Upper lobe of right lung (tissue), 1 donor: Measurements from ENCODE around the gene TOP3A. TPM values are rescaled to one million over a fixed set of nuclear protein-coding genes. Genes with fewer than 3 reads are reported as not detected.

Source experiments
- ATAC-seq: fragments of 200-7000 bp; cut with Tn5 transposase; one replicate; pipeline ENCODE4 v1.9.1; 2020; ENCODE audit warnings: mild to moderate bottlenecking, moderate library complexity
- DNase-seq: peaks from one replicate; pipeline ENCODE4 v3.0.0-alpha.2; 2020
- H3K27ac ChIP-seq: fragments of 200-600 bp; one replicate; pipeline ENCODE4 v1.8.0; 2022
- H3K27me3 ChIP-seq: fragments of 200-600 bp; one replicate; pipeline ENCODE4 v1.8.0; 2022; ENCODE audit warnings: mild to moderate bottlenecking
- H3K36me3 ChIP-seq: fragments of 200-600 bp; one replicate; pipeline ENCODE4 v1.8.0; 2022
- H3K4me1 ChIP-seq: fragments of 200-600 bp; one replicate; pipeline ENCODE4 v1.8.0; 2022
- H3K4me3 ChIP-seq: fragments of 200-600 bp; one replicate; pipeline ENCODE4 v1.8.0; 2022; ENCODE audit warnings: mild to moderate bottlenecking
- H3K9me3 ChIP-seq: fragments of 200-600 bp; one replicate; pipeline ENCODE4 v1.8.0; 2022
- intact Hi-C: fragments of 100-400 bp; cut with DNase I; formaldehyde crosslinking; loops from one replicate; pipeline ENCODE4 v1.11.0; 2022
- total RNA-seq: library from RNA; stranded (reverse); fragmentation: NEBNext Ultra II Directional; extraction: Animal tissue kit (Norgen Biotek cat#: 25700); gene quantifications from one replicate; pipeline ENCODE4 v1.2.1, GENCODE V29; 2021
- TF ChIP-seq, protein P1 (sequence below): fragments of 200-600 bp; IDR thresholded peaks from one replicate; pipeline ENCODE4 v1.8.0; 2022; ENCODE audit warnings: antibody characterized with exemption
- donor health status: DM: no; HTN: yes; CAD: no; lungs with severe emphysema.

The TOP3A gene
- total RNA-seq, 1 donor from 2014 or later = 29.5 TPM

DNA sequence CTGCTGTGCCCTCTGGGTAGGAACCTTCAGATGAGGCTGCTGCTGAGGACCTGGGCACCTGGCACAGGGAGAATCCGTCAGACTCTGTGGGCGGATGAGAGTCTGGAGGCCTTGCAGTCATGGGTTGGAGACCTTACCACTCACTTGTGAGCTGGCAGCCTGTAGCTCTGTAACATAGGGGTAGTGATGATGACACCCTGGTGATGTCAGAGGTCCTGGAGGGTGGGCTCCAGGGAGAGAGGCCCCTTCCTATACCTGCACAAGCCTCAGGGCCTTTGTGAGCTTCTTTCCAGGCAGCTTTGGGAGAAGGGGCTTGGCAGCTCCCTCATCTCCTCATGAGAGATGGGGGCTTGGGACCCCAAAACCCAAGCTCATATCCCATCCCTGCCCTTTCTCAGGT lies 52.7 kb downstream of the TOP3A start:
- Histone ChIP-seq H3K4me1 (peaks cover 32% of the 10 kb centered on the region), H3K4me3 (peak overlapping the region; percentile 86), H3K9me3 (no peaks in the 10 kb centered on the region), H3K36me3 (peaks cover 32% of the 10 kb centered on the region), H3K27me3 (no peaks in the 10 kb centered on the region), H3K27ac (peak overlapping the region; percentile 93)
- ATAC-seq (no peak), DNase-seq (no peak)
- intact Hi-C loops = no loop called here
- TF ChIP-seq, protein P1, sequence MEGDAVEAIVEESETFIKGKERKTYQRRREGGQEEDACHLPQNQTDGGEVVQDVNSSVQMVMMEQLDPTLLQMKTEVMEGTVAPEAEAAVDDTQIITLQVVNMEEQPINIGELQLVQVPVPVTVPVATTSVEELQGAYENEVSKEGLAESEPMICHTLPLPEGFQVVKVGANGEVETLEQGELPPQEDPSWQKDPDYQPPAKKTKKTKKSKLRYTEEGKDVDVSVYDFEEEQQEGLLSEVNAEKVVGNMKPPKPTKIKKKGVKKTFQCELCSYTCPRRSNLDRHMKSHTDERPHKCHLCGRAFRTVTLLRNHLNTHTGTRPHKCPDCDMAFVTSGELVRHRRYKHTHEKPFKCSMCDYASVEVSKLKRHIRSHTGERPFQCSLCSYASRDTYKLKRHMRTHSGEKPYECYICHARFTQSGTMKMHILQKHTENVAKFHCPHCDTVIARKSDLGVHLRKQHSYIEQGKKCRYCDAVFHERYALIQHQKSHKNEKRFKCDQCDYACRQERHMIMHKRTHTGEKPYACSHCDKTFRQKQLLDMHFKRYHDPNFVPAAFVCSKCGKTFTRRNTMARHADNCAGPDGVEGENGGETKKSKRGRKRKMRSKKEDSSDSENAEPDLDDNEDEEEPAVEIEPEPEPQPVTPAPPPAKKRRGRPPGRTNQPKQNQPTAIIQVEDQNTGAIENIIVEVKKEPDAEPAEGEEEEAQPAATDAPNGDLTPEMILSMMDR = no peak

DNA sequence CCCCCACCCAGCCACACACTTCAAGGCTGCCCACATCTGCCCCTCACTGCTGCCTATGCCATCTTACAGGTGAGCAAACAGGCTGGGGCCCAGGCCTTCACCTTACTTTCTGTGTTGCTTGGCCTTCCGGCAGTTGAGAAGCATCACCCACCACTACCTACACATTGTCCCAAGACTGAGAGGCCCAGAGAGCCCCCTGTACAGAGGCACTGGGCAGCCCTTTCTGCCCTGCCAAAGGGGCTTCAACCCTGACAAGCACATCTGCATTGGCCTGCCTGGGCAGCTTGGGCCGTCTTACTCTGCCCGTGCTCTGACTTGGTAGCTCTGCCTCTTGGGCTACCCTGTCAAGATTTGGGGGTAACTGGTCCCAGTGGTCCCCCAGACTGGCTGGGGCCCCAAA lies 53.1 kb downstream of the TOP3A start:
- TF ChIP-seq, protein P1 = no peak
- no peak for DNase-seq
- intact Hi-C loops = no loop called here
- Histone ChIP-seq H3K4me1 (peaks cover 36% of the 10 kb centered on the region), H3K9me3 (no peaks in the 10 kb centered on the region), H3K4me3 (peak overlapping the region; percentile 86), H3K36me3 (peaks cover 33% of the 10 kb centered on the region), H3K27ac (peak overlapping the region; percentile 93), H3K27me3 (no peaks in the 10 kb centered on the region)
- no peak for ATAC-seq

DNA sequence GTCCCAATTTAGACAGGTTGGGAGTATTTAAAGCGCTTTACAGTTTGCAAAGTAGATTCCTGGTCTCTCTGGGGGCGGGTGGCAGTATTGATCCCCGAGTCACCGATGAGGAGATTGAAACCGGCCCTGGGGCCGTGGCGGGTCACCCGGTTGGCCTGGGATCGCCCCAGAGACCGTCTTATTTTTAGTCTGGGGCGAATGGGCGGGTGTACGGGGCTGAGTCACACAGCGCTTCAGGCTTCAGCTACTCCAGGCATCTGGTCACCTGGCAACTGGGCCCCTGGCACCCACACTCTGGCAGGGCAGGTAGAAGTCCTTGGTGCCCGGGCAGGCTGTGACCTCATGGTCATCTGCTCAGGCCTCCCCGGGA lies 53.7 kb downstream of the TOP3A start:
- Histone ChIP-seq H3K4me3 (peak overlapping the region; percentile 86), H3K4me1 (peaks cover 41% of the 10 kb centered on the region), H3K9me3 (no peaks in the 10 kb centered on the region), H3K36me3 (peaks cover 39% of the 10 kb centered on the region), H3K27me3 (no peaks in the 10 kb centered on the region), H3K27ac (peak overlapping the region; percentile 93)
- TF ChIP-seq, protein P1 = no peak
- intact Hi-C loops = no loop called here
- DNase-seq (peak; percentile 91), ATAC-seq (peak; percentile 61)

DNA sequence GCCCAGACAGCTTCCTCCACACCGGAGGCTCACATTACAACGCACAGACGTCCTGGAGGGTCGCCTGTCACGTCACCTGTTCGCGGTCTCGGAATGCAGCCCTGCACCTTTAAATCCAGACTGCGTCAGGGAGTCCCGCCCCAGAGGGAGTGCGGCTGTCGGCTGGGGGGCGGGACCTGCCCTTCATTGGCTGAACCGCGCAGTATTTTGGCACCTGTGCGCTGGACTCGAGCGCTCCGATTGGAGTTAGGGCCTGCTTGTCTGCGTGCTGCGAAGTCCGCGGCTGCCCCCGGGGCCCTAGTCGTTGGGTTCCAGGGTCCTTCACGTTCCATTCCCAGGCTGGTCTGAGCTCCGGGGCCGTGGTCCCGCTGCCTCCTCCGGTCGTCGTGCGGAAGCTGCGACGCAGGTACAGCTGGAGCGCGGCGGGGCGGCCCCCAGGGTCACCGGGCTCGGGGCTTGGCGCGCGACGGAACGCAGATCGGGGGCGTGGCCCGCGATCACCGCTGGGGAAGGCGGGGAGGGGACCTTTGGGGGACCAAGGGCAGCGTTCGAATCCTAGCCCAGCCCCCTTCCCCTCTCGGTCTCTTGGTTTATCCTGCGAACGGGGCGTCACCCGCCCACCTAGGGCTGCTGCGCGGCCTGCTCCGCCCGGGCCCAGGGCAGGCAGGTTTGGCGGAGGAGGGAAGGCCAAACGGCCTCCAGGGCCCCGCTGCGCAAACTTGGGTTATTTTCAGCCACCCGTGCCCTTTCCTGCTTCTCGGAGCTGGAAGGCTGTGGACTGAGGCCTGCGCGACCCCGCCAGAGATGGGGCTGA lies 54.3 kb downstream of the TOP3A start, which contains the start of gene MIEF2:
Gene MIEF2 (plus strand): TSS at position 331 of the 814 bp plus-strand sequence. CDS start 2,059 bp downstream, outside the sequence.
- Histone ChIP-seq H3K36me3 (peaks cover 39% of the 10 kb centered on the region), H3K4me1 (peaks cover 41% of the 10 kb centered on the region), H3K4me3 (peak within 1 kb of the TSS; percentile 86), H3K27me3 (no peaks in the 10 kb centered on the region), H3K27ac (peak within 1 kb of the TSS; percentile 93), H3K9me3 (no peaks in the 10 kb centered on the region)
- intact Hi-C loops = no loop called here
- ATAC-seq = peak; percentile 88
- TF ChIP-seq, protein P1 = no peak
- DNase-seq = peak; percentile 98

DNA sequence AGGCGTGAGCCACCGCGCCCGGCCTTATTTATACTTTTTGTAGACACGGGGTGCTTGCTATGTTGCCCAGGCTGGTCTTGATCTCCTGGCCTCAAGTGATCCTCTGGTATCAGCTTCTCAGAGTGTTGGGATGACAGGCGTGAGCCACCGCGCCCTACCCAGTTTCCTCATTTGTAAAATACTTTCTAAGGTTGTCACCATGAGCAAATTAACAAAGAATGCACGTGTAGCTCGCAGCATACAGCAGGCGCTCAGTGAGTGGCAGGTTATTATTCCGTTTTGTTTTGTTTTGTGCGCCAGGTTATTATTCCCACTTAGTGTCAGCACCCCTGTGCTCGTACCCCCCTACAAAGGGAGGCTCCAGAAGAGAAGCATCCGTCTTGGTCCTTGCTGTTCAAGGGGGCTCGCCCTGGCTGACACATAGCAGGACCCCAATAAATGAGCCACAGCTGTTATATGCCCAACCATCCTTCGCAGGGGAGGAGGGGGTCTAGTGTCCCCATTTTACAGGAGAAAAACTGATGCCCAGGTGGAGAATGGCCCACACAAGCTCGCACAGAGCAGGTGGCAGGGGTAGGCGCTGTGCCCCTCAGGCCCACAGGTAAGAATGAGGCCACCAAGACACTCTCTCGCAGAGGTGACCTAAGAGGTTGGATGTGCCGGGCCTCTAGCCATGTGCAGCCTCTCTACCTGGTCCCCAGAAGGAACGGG lies 55.0 kb downstream of the TOP3A start:
- peaks cover 39% of the 10 kb centered on the region for H3K36me3 ChIP-seq
- H3K9me3 ChIP-seq = no peaks in the 10 kb centered on the region
- ATAC-seq (no peak), DNase-seq (no peak)
- TF ChIP-seq, protein P1 = no peak
- H3K27me3 ChIP-seq = no peaks in the 10 kb centered on the region
- H3K4me1 ChIP-seq = peaks cover 41% of the 10 kb centered on the region
- peak overlapping the region; percentile 86 for H3K4me3 ChIP-seq
- intact Hi-C loops = no loop called here
- H3K27ac ChIP-seq = peak overlapping the region; percentile 93
